Forelimb muscle (tissue), 1 donor: ENCODE results near the gene USHBP1. TPM values are rescaled to one million over a fixed set of nuclear protein-coding genes. Genes with fewer than 3 reads are reported as not detected.

Experiments
- DNase-seq: peaks from one replicate; pipeline ENCODE4 v3.0.0-alpha.2; 2013; ENCODE audit warnings: low read depth
- polyA plus RNA-seq: library from polyadenylated mRNA; unstranded; fragments of 120-200 nt; gene quantifications from one replicate; pipeline ENCODE4 v1.2.1, GENCODE V29; 2013; ENCODE audit not compliant: insufficient read length

The USHBP1 gene
- polyA plus RNA-seq, 1 donor, result 5.6 TPM

DNA sequence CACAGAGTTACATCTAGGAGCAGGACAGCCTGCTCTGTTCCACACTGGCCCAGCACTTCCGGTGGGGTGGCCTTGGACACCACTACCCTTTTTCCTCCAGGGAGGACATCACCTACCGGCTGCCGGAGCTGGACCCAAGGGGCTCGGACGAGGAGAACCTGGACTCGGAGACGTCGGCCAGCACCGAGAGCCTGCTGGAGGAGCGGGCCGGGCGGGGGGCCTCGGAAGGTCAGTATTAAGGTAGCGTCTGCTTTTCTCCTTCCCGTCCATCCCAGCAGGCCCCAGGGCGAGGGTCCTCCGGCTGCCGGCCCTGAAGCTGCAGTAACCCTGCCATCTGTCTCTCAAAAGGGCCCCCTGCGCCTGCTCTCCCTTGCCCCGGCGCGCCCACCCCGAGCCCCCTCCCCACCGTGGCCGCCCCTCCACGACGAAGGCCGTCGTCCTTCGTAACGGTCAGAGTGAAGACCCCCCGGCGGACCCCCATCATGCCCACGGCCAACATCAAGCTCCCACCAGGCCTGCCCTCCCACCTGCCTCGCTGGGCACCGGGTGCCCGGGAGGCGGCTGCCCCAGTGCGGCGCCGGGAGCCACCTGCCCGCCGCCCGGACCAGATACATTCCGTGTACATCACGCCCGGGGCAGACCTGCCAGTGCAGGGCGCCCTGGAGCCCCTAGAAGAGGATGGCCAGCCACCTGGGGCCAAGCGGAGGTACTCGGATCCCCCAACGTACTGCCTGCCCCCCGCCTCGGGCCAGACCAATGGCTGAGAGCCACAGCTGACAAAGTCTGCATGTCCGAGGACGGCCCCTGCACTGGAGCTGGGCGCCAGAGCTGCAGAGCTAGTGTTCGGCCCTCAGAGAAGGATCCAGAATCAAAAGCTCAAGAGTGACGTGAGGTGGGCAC is 52.7 kb downstream of the USHBP1 start:
- DNase-seq, result no peak

GRCh38 chr19:17210296-17210695 is 54.2 kb downstream of the USHBP1 start:
- DNase-seq, result no peak

- no peak for DNase-seq
These were observed 55.2 kb downstream of the USHBP1 start for GRCh38 chr19:17209126-17210036.

GRCh38 chr19:17206736-17207581 is 57.6 kb downstream of the USHBP1 start:
- no peak for DNase-seq

- DNase-seq, result no peak
These were observed 59.1 kb downstream of the USHBP1 start for GRCh38 chr19:17205237-17206140.

GRCh38 chr19:17202713-17203112 is 61.8 kb downstream of the USHBP1 start:
- no peak for DNase-seq

- DNase-seq, result no peak
These were observed 62.3 kb downstream of the USHBP1 start for GRCh38 chr19:17202249-17202648.

DNA sequence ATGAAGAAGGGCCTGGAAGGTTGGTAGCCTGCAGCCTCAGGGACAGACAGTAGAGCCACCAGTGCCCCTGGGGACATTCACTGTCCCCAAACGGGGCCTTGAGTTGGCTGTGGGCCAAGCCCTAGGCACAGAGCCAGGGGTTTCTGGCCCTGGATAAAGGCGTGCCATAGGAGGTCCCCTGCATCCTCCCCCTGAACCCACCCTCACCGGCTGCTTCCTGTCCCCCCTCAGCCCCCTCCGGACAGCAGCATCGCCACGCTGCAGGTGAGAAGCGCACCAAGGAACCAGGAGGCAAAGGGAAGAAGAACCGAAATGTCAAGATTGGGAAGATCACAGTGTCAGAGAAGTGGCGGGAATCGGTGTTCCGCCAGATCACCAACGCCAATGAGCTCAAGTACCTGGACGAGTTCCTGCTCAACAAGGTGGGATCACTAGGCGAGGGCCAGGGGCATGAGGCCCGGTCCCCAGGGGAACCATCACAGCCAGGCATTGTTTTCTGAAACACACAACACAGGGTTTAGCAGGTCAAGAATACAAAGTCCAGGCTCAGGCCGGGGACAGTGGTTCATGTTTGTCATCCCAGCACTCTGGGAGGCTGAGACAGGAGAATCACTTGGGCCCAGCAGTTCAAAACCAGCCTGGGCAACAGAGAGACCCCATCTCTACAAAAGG is 64.0 kb downstream of the USHBP1 start:
- DNase-seq, result no peak

Other genes with a start within 250 kb of the USHBP1 start
- 2.4 TPM for gene CPAMD8, start 237.9 kb downstream of the USHBP1 start, polyA plus RNA-seq
- 9.1 TPM for gene HAUS8, start 189.3 kb downstream of the USHBP1 start, polyA plus RNA-seq
- gene MYO9B, start 189.0 kb downstream of the USHBP1 start, polyA plus RNA-seq, result 32.6 TPM
- gene USE1, start 49.4 kb downstream of the USHBP1 start, polyA plus RNA-seq, result 31.6 TPM
- gene OCEL1, start 38.5 kb downstream of the USHBP1 start, polyA plus RNA-seq, result 8.8 TPM
- 30.0 TPM for gene NR2F6, start 18.8 kb downstream of the USHBP1 start, polyA plus RNA-seq
- 77.1 TPM for gene BABAM1, start 2.7 kb upstream of the USHBP1 start, polyA plus RNA-seq
- 1.8 TPM for gene ANKLE1, start 17.2 kb upstream of the USHBP1 start, polyA plus RNA-seq
- 7.9 TPM for gene ABHD8, start 38.7 kb upstream of the USHBP1 start, polyA plus RNA-seq
- 28.3 TPM for gene MRPL34, start 41.1 kb upstream of the USHBP1 start, polyA plus RNA-seq
- gene DDA1, start 44.8 kb upstream of the USHBP1 start, polyA plus RNA-seq, result 34.8 TPM
- gene ANO8, start 70.1 kb upstream of the USHBP1 start, polyA plus RNA-seq, result 7.9 TPM
- 11.9 TPM for gene GTPBP3, start 72.8 kb upstream of the USHBP1 start, polyA plus RNA-seq
- 40.7 TPM for gene PLVAP, start 112.6 kb upstream of the USHBP1 start, polyA plus RNA-seq
- not detected for gene CCDC194, start 129.5 kb upstream of the USHBP1 start, polyA plus RNA-seq
- 4.6 TPM for gene BST2, start 140.9 kb upstream of the USHBP1 start, polyA plus RNA-seq
- gene MVB12A, start 155.3 kb upstream of the USHBP1 start, polyA plus RNA-seq, result 25.3 TPM
- 1.3 TPM for gene TMEM221, start 183.9 kb upstream of the USHBP1 start, polyA plus RNA-seq
- gene NXNL1, start 196.2 kb upstream of the USHBP1 start, polyA plus RNA-seq, result not detected
- gene SLC27A1, start 205.8 kb upstream of the USHBP1 start, polyA plus RNA-seq, result 18.9 TPM
- 49.5 TPM for gene PGLS, start 246.9 kb upstream of the USHBP1 start, polyA plus RNA-seq